Measurements from ENCODE around the gene AFAP1.

Gene AFAP1, protein sequence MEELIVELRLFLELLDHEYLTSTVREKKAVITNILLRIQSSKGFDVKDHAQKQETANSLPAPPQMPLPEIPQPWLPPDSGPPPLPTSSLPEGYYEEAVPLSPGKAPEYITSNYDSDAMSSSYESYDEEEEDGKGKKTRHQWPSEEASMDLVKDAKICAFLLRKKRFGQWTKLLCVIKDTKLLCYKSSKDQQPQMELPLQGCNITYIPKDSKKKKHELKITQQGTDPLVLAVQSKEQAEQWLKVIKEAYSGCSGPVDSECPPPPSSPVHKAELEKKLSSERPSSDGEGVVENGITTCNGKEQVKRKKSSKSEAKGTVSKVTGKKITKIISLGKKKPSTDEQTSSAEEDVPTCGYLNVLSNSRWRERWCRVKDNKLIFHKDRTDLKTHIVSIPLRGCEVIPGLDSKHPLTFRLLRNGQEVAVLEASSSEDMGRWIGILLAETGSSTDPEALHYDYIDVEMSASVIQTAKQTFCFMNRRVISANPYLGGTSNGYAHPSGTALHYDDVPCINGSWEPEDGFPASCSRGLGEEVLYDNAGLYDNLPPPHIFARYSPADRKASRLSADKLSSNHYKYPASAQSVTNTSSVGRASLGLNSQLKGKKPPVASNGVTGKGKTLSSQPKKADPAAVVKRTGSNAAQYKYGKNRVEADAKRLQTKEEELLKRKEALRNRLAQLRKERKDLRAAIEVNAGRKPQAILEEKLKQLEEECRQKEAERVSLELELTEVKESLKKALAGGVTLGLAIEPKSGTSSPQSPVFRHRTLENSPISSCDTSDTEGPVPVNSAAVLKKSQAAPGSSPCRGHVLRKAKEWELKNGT

DNA sequence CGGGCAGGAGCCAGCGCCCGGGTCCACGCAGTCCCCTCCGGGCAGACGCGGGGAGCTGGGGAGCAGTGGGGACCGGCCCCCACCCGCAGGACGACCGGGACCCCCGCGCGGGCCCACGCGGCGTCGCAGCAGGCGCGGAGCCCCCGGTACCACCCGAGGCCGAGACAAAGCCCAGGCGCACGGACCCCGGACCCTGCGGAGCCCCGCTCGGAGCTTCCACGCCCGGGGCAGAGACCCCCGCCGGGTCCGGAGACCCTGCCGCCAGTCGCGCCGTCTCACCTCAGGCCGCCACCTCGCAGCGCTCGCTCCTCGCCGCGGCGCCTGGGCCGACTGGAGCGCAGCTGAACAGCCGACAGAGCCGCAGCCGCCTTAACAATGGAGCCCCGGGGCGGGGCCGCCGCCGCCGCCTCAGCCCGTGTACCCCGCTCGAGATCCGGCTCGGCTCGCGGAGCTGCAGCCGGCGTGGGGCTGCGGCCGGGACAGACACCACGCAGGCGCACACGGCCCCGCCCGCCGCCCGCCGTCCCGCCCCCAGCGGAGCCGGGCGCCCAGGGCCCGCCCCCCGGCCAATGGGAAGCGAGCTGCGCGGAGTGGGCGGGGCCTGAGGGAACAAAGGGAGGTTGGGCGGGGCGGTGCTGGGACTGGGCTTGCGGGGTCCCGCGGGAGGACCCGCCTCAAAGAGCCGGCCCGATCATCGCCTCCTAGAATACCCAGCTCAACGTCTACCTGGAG is at the start of gene AFAP1:
Gene AFAP1, minus strand, starts transcription at position 485 of the 732 bp plus-strand sequence. CDS start 67,783 bp downstream, outside the sequence.
- peak; percentile 82 for DNase-seq

GRCh38 chr4:7988437-7988836 is 48.8 kb upstream of the AFAP1 start:
- no peak for DNase-seq

DNA sequence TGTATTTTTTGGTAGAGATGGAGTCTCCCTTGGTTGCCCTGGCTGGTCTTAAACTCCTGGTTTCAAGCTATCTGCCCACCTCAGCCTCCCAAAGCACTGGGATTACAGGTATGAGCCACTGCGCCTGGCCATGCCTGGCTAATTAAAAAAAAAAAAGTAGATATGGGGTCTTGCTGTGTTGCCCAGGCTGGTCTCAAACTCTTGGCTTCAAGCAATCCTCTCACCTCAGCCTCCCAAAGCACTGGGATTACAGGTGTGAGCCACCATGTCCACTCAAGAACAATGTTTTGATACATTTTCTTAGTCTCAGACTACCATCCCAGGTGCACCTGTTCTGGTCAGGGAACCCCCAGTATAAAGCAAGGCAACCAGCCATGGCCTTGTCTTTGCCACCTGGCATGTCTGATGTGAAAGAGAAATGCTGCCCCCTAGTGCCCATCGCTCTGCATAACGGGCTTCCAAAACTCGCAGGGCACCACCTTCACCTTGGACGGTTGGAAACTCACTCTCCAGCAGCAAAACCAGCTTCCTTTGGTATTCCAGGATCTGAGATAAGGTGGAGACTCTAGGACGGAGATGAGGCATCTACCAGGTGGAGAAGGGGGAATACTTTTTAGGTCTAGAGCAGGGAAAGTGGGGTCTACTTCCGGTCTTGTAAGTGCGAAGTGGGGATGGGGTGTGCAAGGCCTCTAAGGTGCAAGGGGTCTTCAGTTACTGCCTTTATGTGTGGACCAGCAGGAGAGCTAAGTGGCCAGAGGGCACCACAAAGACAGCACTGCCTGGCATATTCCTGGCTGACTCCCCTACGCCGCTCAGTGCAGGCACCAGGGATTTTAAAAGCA is 47.7 kb upstream of the AFAP1 start:
- DNase-seq: peak; percentile 53

GRCh38 chr4:7985891-7986441 is 46.3 kb upstream of the AFAP1 start:
- DNase-seq: no peak

DNA sequence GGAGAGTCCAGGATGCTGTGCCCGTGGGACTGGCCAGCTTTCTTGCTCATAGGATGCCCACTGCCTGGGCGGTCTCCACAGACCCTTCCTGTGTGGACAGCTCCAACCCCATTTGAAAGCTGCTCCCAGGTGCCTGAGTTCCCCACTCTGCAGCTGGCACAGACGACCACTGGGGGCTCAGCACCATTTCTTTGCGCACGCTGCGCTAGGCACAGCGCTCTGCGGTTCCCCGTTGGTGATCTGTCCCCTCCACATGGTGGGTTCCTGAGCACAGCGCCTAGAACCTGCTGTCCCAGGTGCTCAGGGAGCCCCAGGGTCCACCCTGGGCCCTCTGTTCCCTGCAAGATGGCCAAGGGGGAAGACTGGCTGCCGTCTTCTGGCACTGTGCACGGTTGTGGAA is 45.4 kb upstream of the AFAP1 start:
- DNase-seq: no peak

- no peak for DNase-seq
Measured at GRCh38 chr4:7984286-7984925, 44.7 kb upstream of the AFAP1 start.

- DNase-seq: no peak
Measured at GRCh38 chr4:7983296-7983695, 43.6 kb upstream of the AFAP1 start.

DNA sequence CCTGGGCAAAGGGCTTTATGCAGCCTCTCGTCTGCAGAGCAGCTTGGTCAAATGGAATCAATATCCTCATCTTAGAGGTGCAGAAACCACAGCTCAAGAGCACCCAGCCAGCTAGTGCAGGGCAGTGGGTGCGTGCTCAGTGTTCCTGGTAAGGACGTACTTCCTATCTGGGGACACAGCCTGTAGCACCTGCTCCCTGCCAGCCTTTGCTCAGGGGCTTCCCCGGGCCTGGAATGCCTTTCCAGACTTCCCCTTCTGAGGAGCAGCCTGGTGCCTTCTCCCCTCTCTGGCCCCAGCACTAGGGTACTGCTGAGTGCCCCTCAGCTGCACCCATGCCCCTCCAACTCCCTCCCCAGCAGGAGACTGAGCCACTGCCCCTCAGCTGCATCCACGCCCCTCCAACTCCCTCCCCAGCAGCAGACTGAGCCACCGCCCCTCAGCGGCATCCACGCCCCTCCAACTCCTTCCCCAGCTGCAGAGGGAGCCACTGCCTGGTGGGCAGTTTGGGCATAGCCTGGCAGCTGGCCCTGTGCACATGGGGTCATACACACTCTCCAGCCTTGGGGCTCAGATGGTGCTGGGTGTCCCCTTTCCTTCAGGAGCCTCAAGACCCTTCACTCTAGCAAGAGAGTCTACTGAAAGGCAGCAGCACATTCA is 42.2 kb upstream of the AFAP1 start:
- DNase-seq: no peak

- DNase-seq: no peak
Measured at GRCh38 chr4:7980036-7980435, 40.4 kb upstream of the AFAP1 start.

GRCh38 chr4:7979652-7979968 is 39.9 kb upstream of the AFAP1 start:
- DNase-seq: no peak

DNA sequence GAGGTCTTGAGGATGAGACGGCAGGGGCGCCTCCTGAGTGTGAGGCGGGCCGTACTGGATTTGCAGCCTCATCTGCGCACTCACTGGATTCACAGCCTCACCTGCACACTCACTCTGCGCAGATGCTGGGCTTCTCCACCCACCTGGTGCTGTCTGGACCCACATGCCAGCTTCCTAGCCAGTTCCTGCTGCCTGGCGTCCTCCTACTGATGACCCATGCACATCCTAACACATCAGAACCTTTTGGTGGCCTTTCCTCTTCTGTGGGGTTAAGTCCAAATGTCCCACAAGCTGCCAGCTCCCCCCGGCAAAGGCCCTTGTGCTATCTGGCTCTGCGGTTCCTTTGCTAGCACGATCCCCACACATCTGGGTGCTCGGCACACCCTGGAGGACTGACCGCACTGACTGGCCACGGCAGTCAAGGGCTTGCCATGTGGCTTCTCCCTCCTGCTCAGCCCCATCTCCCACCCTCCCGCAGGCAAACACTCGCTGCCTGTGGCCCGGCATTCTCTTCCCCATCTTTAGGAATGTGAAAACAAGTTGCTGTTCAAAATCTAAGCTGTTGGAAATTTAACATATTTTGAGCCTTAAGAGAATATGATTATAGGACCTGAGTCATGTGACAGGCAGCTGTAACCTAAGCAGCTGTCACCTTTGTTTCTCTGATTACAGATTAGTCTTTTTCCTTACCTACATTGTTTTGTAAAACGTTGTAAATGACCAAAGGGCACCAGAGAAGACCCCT is 39.4 kb upstream of the AFAP1 start:
- no peak for DNase-seq

GRCh38 chr4:7978489-7978888 is 38.8 kb upstream of the AFAP1 start:
- DNase-seq: no peak

- no peak for DNase-seq
Measured at GRCh38 chr4:7976634-7977033, 37.0 kb upstream of the AFAP1 start.

- DNase-seq: no peak
Measured at GRCh38 chr4:7976025-7976424, 36.4 kb upstream of the AFAP1 start.

GRCh38 chr4:7974425-7974824 is 34.8 kb upstream of the AFAP1 start:
- no peak for DNase-seq

DNA sequence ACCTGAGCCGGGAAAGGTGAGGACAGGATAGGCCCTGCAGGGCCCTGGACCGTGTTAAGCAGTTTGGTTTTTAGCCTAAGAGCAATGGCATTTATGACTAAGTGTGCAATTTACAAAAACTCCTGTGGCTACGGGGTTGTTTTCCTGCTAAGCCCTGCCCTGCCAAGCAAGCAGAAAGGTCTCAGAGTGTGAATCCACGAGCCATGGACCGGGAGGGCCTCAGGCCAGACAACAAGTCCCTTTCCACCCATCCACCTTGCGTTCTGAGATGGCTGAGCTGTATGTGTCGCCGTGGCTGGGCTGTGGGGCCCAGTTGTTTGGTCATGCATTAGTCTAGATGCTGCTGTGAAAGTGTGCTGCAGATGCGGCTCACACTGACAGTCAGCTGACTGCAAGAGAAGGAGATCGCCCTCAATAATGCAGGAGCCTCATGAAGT is 33.9 kb upstream of the AFAP1 start:
- no peak for DNase-seq

DNA sequence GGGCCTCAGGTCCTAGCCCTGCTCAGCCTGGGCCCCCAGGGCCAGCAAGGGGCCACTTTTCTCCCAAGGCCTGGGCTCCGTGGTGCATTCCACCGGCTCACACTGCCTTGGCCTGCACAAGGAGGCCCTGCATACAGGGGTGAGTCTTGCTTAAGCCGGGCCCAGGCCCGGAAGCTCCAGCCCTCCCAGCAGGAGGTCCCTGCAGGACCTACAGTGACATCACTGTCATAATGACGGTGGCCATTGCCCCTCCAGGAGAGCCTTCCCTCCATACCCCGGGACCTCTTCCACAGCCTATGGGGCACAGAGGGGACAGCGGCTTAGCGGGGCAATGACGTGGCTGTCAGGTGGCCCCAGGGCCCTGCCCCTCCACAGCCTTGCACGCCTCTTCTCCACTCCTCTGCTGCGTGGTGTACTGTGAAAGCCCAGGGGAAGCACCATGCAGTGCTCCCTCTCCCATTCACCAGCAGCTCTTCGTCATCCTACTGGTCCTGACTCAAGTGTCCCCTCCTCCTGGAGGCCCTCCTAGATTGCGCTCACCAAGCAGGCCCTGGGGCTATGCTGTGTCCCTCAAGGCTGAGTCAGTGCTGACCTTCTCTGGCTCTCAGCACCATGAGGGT is 32.3 kb upstream of the AFAP1 start:
- DNase-seq: no peak

DNA sequence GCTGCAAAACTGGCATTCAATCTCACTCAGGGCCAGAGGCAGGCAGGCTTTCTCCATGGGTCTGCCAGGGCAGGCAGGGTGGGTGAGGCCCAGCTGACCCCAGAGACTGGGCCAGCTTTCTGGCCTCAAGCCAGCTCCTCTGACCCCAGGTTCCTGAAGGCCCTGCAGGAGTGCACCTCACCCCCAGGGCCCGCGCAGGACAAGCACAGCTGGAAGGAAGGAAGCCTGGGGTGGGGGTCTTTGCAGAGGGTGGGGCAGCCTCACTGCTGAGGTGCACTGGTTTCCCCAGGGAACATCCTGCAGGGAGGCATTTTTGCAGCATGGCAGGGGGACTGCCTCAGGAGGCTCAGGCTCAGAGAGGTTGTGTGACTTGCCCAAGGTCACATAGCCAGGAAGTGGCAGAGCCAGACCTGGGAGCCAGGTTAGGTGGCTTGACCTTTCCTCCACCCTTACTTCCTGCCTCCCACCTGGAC is 31.5 kb upstream of the AFAP1 start:
- DNase-seq: no peak

GRCh38 chr4:7970361-7970946 is 30.8 kb upstream of the AFAP1 start:
- no peak for DNase-seq

All from stimulated activated naive CD4-positive, alpha-beta T cell treated with Interleukin-2 at 50 U/mL for 16 hours (primary cell).